Prostate gland (tissue), 2 donors: Measurements from ENCODE around the gene PXT1. TPM values are rescaled to one million over a fixed set of nuclear protein-coding genes. Genes with fewer than 3 reads are reported as not detected.

ENCODE experiments used
- DNase-seq: peaks from one replicate; pipeline ENCODE4 v3.0.0-alpha.2; 2019; ENCODE audit warnings: low spot score
- H3K27ac ChIP-seq, 2 donors: fragments of 200-600 bp; sonication (generic); 2 replicates each; pipeline ENCODE4 v1.5.1; 2017 to 2019
- H3K27me3 ChIP-seq: fragments of 200-600 bp; sonication (generic); replicated peaks from 2 replicates; pipeline ENCODE4 v1.5.1; 2019; ENCODE audit not compliant: insufficient read depth
- H3K36me3 ChIP-seq, 2 donors: fragments of 200-600 bp; sonication (generic); 1 replicate in 1 of 2; 2 replicates in 1 of 2; pipeline versions ENCODE4 v1.5.1 to v1.8.1; 2017 to 2019
- H3K4me1 ChIP-seq: fragments of 200-600 bp; sonication (generic); replicated peaks from 2 replicates; pipeline ENCODE4 v1.5.1; 2019
- H3K4me3 ChIP-seq, 2 donors: fragments of 200-600 bp; sonication (generic); 2 replicates each; pipeline ENCODE4 v1.5.1; 2017 to 2019
- H3K9me3 ChIP-seq: fragments of 200-600 bp; sonication (generic); 2 replicates; pipeline ENCODE4 v1.5.1; 2017
- POLR2A ChIP-seq: fragments of 450-650 bp; IDR thresholded peaks from one replicate; pipeline ENCODE4 v1.6.1; 2016; ENCODE audit warnings: antibody characterized with exemption, mild to moderate bottlenecking
- POLR2AphosphoS5 ChIP-seq: sonication (generic); formaldehyde crosslinking; IDR thresholded peaks from one replicate; pipeline ENCODE4 v1.6.1; 2017; ENCODE audit warnings: antibody characterized with exemption
- WGBS: methylation state at CpG from one replicate; pipeline ENCODE4 v1.1.5; 2018; 5-methylcytosine and 5-hydroxymethylcytosine counted together
- intact Hi-C: fragments of 100-400 bp; cut with DNase I; formaldehyde crosslinking; loops from one replicate; pipeline ENCODE4 v1.14.2; 2022
- total RNA-seq, 2 donors: library from RNA; depleted of rRNA; stranded (reverse); fragments of >200 nt; gene quantifications; one replicate each; pipeline ENCODE4 v1.1.0, GENCODE V29; 2016
- TF ChIP-seq, protein P1 (sequence below), 4 experiments: fragments of 200-600 bp in 2 of 4; fragments of 450-650 bp in 2 of 4; sonication (generic) in 2 of 4; IDR thresholded peaks; 1 replicate in 3 of 4; 2 replicates in 1 of 4; pipeline ENCODE4 v1.5.1; 2016 to 2019; ENCODE audit warnings: antibody characterized with exemption in 4 of 4, mild to moderate bottlenecking in 2 of 4, moderate library complexity in 2 of 4

PXT1 gene
- total RNA-seq, 2 donors from 2014 or later = 6.3 TPM; not detected in 1

DNA sequence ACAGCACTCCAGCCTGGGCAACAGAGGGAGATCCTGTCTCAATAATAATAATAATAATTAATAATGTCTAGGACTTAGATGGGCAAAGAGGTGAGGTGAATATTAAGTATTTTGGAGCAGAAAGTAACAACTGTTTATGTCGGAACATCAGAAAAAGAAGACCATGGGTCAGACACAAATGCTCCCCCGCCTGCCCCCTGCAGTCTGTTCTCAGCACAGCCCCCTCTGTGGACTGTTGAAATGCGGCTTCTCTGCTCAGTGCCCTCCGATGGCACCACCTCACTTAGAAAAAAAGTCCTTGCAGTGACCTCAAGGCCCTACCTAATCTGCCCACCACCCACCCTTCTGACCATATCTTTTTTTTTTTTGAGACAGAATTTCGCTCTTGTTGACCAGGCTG, 50.0 kb downstream of the PXT1 start:
- Histone ChIP-seq H3K27ac (no peak overlapping the region), H3K9me3 (no peaks in the 10 kb centered on the region), H3K4me1 (no peaks in the 10 kb centered on the region), H3K4me3 (no peak overlapping the region), H3K36me3 (no peaks in the 10 kb centered on the region), H3K27me3 (no peaks in the 10 kb centered on the region)
- 98% methylated on average over 5 of the region's 5 CpGs for WGBS
- TF ChIP-seq, protein P1, sequence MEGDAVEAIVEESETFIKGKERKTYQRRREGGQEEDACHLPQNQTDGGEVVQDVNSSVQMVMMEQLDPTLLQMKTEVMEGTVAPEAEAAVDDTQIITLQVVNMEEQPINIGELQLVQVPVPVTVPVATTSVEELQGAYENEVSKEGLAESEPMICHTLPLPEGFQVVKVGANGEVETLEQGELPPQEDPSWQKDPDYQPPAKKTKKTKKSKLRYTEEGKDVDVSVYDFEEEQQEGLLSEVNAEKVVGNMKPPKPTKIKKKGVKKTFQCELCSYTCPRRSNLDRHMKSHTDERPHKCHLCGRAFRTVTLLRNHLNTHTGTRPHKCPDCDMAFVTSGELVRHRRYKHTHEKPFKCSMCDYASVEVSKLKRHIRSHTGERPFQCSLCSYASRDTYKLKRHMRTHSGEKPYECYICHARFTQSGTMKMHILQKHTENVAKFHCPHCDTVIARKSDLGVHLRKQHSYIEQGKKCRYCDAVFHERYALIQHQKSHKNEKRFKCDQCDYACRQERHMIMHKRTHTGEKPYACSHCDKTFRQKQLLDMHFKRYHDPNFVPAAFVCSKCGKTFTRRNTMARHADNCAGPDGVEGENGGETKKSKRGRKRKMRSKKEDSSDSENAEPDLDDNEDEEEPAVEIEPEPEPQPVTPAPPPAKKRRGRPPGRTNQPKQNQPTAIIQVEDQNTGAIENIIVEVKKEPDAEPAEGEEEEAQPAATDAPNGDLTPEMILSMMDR (IDR thresholded peaks at IDR 0.05) = no peak
- TF ChIP-seq POLR2AphosphoS5 (no peak), POLR2A (no peak)
- no peak for DNase-seq
- intact Hi-C loops = no loop called here

DNA sequence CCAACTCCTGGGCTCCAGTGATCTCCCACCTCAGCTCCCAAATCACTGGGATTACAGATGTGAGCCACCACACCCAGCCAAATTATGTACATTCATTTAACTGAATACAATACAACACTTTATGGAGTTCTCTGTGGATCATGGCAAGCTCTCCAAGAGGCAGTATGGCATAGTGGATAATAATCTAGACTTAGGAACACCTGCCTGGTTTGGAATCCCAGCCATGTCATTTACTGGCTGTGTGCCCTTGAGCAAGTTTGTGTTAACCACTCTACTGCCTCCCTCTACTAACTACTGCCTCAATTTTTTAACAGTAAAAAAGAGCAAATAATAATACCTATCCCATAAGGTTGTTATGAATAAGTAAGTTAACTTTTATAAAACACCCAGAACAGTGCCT, 53.3 kb downstream of the PXT1 start:
- Histone ChIP-seq H3K27me3 (no peaks in the 10 kb centered on the region), H3K4me3 (no peak overlapping the region), H3K4me1 (no peaks in the 10 kb centered on the region), H3K27ac (no peak overlapping the region), H3K9me3 (no peaks in the 10 kb centered on the region), H3K36me3 (no peaks in the 10 kb centered on the region)
- intact Hi-C loops = no loop called here
- DNase-seq = no peak
- TF ChIP-seq, protein P1 (IDR thresholded peaks at IDR 0.05) = no peak
- TF ChIP-seq POLR2A (no peak), POLR2AphosphoS5 (no peak)

DNA sequence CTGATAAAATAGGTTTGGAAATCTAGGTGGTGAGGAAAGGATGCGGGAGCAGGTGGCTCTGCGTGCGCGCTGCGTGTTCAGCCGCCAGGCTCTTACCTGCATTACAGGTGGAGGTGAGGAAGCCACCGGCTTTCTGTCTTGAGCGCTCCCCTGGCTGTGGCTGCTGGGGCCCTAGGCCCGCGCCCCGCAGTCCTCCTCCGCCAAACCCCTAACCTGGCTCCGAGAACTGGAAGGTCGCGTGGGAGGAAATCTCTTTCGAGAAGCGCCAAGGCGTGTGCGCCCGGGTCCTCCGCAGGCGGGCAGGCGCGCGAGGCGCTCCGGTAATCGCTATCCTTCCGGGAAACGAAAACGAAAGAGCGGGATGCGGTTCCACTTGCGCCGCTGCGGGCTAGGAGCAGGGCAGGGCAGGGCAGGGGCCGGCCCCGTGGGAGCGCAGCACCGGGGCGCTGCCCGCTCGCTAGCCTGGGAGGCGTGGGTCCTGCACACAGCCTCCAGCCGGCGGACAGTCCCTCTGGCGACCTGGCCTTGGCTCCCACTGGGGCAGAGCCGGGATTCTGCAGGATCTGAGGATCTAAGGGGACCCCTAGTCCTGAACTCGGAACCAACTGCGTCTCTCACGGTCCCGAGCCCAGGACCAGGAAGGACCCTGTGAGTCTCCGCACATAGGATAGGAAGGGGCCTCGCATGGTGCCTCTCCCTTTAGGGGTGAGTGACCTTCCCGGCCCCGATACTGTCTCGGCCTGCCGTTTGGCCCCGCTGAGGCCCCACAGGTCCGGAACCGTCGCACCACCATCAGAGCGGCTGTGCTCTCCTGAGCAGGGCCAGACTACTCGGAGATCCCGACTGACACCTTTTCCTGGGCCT, 55.0 kb downstream of the PXT1 start, which contains the start of gene ETV7:
Gene ETV7 (minus strand): TSS at position 230 of the 864 bp plus-strand sequence. CDS start 128 bp downstream, at position 102.
- DNase-seq = peak; percentile 23
- peak within 1 kb of the TSS; percentile 35 to 70 for H3K27ac ChIP-seq
- WGBS = 21% methylated on average over 38 of the region's 65 CpGs
- H3K9me3 ChIP-seq = no peaks in the 10 kb centered on the region
- no peaks in the 10 kb centered on the region for H3K27me3 ChIP-seq
- no peaks in the 10 kb centered on the region for H3K4me1 ChIP-seq
- intact Hi-C loops = no loop called here
- TF ChIP-seq, protein P1 (IDR thresholded peaks at IDR 0.05) = peak in 1 of 4 experiments; percentile 8
- TF ChIP-seq POLR2A (peak; percentile 13), POLR2AphosphoS5 (no peak)
- no peaks in the 10 kb centered on the region for H3K36me3 ChIP-seq
- H3K4me3 ChIP-seq = peak within 1 kb of the TSS; percentile 45 to 49

DNA sequence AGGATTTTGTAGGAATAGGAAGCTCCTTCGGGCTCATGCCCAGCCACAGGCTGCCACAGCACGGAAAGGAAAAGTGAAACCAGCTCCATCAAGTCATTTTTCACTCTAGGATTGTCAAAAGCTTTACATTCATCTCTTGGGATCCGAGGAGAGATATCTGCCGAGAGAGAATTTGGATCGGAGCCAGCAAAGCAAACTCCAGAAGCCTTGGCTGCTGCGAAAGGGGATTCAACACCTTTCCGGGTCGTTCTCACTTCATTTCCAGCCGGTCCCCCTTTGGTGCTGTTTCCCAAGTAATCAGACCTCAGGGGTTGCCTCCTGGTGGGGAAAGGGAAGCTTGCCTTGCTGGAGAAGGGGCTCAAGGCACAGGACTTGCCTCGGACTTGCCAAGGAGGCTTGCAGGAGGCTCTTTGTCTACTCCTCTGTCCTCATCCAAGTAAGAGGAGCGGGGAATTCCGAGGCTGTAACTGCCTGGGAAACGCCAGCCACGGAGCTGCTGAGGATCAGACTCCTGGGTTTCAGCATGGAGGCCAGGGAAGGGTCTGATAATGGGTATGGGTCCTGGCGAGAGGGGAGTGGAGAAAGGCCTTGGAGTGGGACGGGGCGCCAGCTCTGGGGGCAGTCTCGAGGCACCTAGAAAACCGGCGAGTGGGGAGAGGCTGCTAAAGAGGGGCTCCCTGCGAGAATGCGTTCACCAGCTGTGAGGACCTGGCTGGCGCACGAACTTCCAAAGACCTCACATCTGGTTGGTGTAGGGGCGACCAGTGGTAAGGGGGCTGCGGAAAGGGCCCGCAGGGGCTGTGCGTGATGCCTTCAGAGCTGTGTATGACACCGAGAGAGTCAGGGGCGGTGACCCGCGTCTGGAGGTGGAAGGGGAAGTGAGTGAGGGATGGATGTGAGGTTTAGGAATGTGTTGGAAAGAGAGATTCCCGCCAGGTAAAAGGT, 55.9 kb downstream of the PXT1 start:
- 1% methylated on average over 33 of the region's 33 CpGs for WGBS
- intact Hi-C loops = no loop called here
- Histone ChIP-seq H3K27me3 (no peaks in the 10 kb centered on the region), H3K36me3 (no peaks in the 10 kb centered on the region), H3K4me3 (peak overlapping the region; percentile 45 to 49), H3K9me3 (no peaks in the 10 kb centered on the region), H3K27ac (peak overlapping the region; percentile 35 to 70), H3K4me1 (no peaks in the 10 kb centered on the region)
- TF ChIP-seq, protein P1 (IDR thresholded peaks at IDR 0.05) = no peak
- TF ChIP-seq POLR2AphosphoS5 (no peak), POLR2A (no peak)
- peak; percentile 30 for DNase-seq
